Measurements from ENCODE around the gene ATP2B1.

ATP2B1 gene

DNA sequence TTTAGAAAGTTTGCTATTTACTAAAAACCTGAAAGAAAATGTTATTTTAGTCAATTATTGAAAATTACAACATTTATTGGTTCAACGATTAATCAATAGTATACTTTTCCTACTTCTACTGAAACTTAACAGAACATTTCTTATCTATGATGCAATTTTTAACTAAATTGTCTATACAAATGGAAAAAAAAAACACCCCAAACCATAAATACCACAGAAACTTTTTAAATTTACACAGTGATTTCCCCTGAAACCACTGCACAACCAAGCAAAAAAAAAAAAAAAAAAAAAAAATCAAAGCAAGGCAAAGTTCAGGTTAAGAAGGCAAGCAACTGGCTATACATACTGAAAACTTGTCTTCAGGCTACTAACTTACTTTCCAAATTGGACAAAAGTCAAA, 110.9 kb downstream of the ATP2B1 start:
- H3K36me3 ChIP-seq (ENCODE audit: control insufficient read depth in 2 of 2, insufficient read depth in 1 of 2, low read length in 2 of 2), result peaks cover 14 to 29% of the 10 kb centered on the region in 2 experiments
- no peak overlapping the region for H3K27ac ChIP-seq (ENCODE audit: extremely low read depth, low read depth, low read length)
- H3K4me1 ChIP-seq (ENCODE audit: control insufficient read depth, insufficient read depth, low read length), result no peaks in the 10 kb centered on the region
- no peak overlapping the region for H3K4me3 ChIP-seq (ENCODE audit: low read depth, low read length)
- ChIA-PET POLR2A (interaction anchor here (0.6 kb wide), 1 partner anchor 1973 kb away, joined by 5 read pairs; no protein-coding TSS in a partner anchor), CTCF (interaction anchor here (0.7 kb wide), 1 partner anchor 442 kb away, joined by 4 read pairs; no protein-coding TSS in a partner anchor)
- no peaks in the 10 kb centered on the region for H3K9me3 ChIP-seq (ENCODE audit: control insufficient read depth, insufficient read depth, low read depth, low read length)
- TF ChIP-seq ZNF701 (tag by site-specific recombination; IDR thresholded peaks at IDR 0.05), result no peak
- TF ChIP-seq, protein P1, sequence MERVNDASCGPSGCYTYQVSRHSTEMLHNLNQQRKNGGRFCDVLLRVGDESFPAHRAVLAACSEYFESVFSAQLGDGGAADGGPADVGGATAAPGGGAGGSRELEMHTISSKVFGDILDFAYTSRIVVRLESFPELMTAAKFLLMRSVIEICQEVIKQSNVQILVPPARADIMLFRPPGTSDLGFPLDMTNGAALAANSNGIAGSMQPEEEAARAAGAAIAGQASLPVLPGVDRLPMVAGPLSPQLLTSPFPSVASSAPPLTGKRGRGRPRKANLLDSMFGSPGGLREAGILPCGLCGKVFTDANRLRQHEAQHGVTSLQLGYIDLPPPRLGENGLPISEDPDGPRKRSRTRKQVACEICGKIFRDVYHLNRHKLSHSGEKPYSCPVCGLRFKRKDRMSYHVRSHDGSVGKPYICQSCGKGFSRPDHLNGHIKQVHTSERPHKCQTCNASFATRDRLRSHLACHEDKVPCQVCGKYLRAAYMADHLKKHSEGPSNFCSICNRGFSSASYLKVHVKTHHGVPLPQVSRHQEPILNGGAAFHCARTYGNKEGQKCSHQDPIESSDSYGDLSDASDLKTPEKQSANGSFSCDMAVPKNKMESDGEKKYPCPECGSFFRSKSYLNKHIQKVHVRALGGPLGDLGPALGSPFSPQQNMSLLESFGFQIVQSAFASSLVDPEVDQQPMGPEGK (tag by site-specific recombination; IDR thresholded peaks at IDR 0.05), result no peak
- TF ChIP-seq ZNF530 (tag by site-specific recombination; IDR thresholded peaks at IDR 0.05; ENCODE audit: low read depth), result no peak
- TF ChIP-seq ZNF521 (tag by site-specific recombination; IDR thresholded peaks at IDR 0.05), result no peak

DNA sequence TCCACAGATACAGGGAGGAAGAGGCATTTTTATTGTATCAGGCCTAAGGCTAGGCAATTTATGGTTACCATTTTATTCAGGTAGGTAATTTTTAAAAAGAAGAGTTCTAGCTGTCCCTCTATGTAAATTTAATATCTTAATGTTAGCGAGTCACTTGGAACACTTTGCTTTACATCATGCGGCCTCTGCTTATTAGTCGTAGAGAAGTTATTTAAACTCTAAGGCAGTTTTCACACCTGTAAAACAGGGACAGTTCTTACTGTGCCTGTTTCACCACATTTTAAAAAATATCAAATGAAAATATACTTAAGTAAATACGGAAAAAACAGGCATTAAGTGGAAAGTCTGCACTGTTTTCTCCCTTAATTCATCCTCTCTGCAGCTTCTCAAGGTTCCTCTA, 111.4 kb downstream of the ATP2B1 start:
- no peaks in the 10 kb centered on the region for H3K9me3 ChIP-seq (ENCODE audit: control insufficient read depth, insufficient read depth, low read depth, low read length)
- H3K36me3 ChIP-seq (ENCODE audit: control insufficient read depth in 2 of 2, insufficient read depth in 1 of 2, low read length in 2 of 2), result peaks cover 9 to 33% of the 10 kb centered on the region in 2 experiments
- ChIA-PET POLR2A (no interaction called here), CTCF (no interaction called here)
- TF ChIP-seq ZNF169 (tag by site-specific recombination; IDR thresholded peaks at IDR 0.05) (no peak), ZNF555 (tag by site-specific recombination; conservative IDR thresholded peaks at IDR 0.05) (no peak), ZFP41 (tag by site-specific recombination; IDR thresholded peaks at IDR 0.05; ENCODE audit: borderline replicate concordance) (no peak), GLI4 (tag by site-specific recombination; IDR thresholded peaks at IDR 0.05) (no peak), ZNF670 (tag by site-specific recombination; IDR thresholded peaks at IDR 0.05; ENCODE audit: low read depth) (no peak)
- TF ChIP-seq, protein P2, sequence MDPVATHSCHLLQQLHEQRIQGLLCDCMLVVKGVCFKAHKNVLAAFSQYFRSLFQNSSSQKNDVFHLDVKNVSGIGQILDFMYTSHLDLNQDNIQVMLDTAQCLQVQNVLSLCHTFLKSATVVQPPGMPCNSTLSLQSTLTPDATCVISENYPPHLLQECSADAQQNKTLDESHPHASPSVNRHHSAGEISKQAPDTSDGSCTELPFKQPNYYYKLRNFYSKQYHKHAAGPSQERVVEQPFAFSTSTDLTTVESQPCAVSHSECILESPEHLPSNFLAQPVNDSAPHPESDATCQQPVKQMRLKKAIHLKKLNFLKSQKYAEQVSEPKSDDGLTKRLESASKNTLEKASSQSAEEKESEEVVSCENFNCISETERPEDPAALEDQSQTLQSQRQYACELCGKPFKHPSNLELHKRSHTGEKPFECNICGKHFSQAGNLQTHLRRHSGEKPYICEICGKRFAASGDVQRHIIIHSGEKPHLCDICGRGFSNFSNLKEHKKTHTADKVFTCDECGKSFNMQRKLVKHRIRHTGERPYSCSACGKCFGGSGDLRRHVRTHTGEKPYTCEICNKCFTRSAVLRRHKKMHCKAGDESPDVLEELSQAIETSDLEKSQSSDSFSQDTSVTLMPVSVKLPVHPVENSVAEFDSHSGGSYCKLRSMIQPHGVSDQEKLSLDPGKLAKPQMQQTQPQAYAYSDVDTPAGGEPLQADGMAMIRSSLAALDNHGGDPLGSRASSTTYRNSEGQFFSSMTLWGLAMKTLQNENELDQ (tag by site-specific recombination; IDR thresholded peaks at IDR 0.05; ENCODE audit: low read depth), result no peak
- H3K4me3 ChIP-seq (ENCODE audit: low read depth, low read length), result no peak overlapping the region
- H3K4me1 ChIP-seq (ENCODE audit: control insufficient read depth, insufficient read depth, low read length), result no peaks in the 10 kb centered on the region
- no peak overlapping the region for H3K27ac ChIP-seq (ENCODE audit: extremely low read depth, low read depth, low read length)

DNA sequence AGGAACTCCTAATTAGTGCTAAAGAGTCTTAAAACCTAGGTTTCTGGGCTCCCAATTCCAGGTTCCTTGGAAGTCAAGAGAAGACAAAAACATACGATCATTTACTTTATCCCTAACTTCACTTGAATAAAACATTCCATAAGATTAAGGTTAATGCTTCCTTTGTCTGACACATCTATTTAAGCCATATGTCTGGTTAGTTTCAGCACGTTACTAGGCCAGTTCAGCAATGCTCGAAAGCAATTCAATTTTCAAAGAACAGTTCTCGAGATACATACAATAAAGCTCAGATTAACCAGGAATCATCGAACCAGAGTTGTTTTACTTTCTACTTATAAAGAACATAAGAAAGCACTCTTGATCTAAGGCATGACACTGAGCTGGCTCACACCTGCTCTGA, 114.8 kb downstream of the ATP2B1 start:
- ChIA-PET CTCF (no interaction called here), POLR2A (no interaction called here)
- no peak overlapping the region for H3K27ac ChIP-seq (ENCODE audit: extremely low read depth, low read depth, low read length)

More for the DNA sequence above, 114.8 kb downstream of the ATP2B1 start:
- H3K36me3 ChIP-seq (ENCODE audit: control insufficient read depth in 2 of 2, insufficient read depth in 1 of 2, low read length in 2 of 2), result peaks cover 7 to 29% of the 10 kb centered on the region in 2 experiments; a peak in 2 of 3 replicates
- H3K4me1 ChIP-seq (ENCODE audit: control insufficient read depth, insufficient read depth, low read length), result no peaks in the 10 kb centered on the region
- no peak for TF ChIP-seq MYNN (tag by site-specific recombination; IDR thresholded peaks at IDR 0.05; ENCODE audit: borderline replicate concordance)
- TF ChIP-seq ZNF624 (tag by site-specific recombination; IDR thresholded peaks at IDR 0.05), result no peak
- TF ChIP-seq, protein P3, sequence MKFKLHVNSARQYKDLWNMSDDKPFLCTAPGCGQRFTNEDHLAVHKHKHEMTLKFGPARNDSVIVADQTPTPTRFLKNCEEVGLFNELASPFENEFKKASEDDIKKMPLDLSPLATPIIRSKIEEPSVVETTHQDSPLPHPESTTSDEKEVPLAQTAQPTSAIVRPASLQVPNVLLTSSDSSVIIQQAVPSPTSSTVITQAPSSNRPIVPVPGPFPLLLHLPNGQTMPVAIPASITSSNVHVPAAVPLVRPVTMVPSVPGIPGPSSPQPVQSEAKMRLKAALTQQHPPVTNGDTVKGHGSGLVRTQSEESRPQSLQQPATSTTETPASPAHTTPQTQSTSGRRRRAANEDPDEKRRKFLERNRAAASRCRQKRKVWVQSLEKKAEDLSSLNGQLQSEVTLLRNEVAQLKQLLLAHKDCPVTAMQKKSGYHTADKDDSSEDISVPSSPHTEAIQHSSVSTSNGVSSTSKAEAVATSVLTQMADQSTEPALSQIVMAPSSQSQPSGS (tag by site-specific recombination; IDR thresholded peaks at IDR 0.05; ENCODE audit: low read depth), result no peak
- no peak for TF ChIP-seq OVOL3 (tag by site-specific recombination; IDR thresholded peaks at IDR 0.05)
- no peak for TF ChIP-seq ZNF544 (tag by site-specific recombination; IDR thresholded peaks at IDR 0.05)
- no peak overlapping the region for H3K4me3 ChIP-seq (ENCODE audit: low read depth, low read length)
- no peaks in the 10 kb centered on the region for H3K9me3 ChIP-seq (ENCODE audit: control insufficient read depth, insufficient read depth, low read depth, low read length)

Measured in HEK293 (cell line).